Fibroblast of villous mesenchyme (primary cell): Measurements from ENCODE around the gene INTS2. TPM values are rescaled to one million over a fixed set of nuclear protein-coding genes. Genes with fewer than 3 reads are reported as not detected.
"Not testable (repeated sequence)": the region's sequence is repeated elsewhere in the genome, so short reads cannot be mapped to it uniquely, and the experiment has no call there.

Experiments
- DNase-seq: peaks from one replicate; pipeline ENCODE4 v3.0.0-alpha.2; 2010; ENCODE audit warnings: low read depth
- H3K4me3 ChIP-seq: 2 replicates; pipeline ENCODE4 v1.5.1; 2011; ENCODE audit warnings: low read depth, mild to moderate bottlenecking, low read length
- total RNA-seq: library from RNA; depleted of rRNA; stranded (reverse); fragments of >200 nt; gene quantifications from 2 replicates; pipeline ENCODE4 v1.2.3, GENCODE V29; 2012
- TF ChIP-seq, protein P1 (sequence below): IDR thresholded peaks from 2 replicates; pipeline ENCODE4 v1.5.1; 2012; ENCODE audit warnings: low read depth, mild to moderate bottlenecking, low read length; ENCODE audit not compliant: insufficient read depth

INTS2 gene
- total RNA-seq, 1 donor, result 17.7 TPM

DNA sequence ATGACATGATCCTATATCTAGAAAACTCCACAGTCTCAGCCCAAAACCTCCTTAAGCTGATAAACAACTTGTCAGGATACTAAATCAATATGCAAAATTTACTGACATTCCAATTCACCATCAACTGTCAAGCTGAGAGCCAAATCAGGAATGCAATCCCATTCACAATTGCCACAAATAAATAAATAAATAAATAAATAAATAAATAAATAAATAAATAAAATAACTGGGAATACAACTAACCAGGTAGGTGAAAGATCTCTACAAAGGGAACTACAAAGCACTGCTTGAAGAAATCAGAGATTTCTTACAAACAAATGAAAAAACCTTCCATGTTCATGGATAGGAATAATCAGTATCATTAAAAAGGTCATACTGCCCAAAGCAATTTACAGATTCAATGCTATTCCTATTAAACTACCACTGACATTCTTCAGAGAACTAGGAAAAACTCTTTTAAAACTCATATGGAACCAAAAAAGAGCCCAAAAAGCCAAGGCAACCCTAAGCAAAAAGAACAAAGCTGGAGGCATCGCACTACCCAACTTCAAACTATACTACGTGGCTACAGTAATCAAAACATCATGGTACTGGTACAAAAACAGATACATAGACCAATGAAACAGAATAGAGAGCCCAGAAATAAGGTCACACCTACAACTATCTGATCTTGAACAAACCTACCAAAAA is 102.2 kb downstream of the INTS2 start:
- no peak overlapping the region for H3K4me3 ChIP-seq
- TF ChIP-seq, protein P1, sequence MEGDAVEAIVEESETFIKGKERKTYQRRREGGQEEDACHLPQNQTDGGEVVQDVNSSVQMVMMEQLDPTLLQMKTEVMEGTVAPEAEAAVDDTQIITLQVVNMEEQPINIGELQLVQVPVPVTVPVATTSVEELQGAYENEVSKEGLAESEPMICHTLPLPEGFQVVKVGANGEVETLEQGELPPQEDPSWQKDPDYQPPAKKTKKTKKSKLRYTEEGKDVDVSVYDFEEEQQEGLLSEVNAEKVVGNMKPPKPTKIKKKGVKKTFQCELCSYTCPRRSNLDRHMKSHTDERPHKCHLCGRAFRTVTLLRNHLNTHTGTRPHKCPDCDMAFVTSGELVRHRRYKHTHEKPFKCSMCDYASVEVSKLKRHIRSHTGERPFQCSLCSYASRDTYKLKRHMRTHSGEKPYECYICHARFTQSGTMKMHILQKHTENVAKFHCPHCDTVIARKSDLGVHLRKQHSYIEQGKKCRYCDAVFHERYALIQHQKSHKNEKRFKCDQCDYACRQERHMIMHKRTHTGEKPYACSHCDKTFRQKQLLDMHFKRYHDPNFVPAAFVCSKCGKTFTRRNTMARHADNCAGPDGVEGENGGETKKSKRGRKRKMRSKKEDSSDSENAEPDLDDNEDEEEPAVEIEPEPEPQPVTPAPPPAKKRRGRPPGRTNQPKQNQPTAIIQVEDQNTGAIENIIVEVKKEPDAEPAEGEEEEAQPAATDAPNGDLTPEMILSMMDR, result no peak
- no peak for DNase-seq

DNA sequence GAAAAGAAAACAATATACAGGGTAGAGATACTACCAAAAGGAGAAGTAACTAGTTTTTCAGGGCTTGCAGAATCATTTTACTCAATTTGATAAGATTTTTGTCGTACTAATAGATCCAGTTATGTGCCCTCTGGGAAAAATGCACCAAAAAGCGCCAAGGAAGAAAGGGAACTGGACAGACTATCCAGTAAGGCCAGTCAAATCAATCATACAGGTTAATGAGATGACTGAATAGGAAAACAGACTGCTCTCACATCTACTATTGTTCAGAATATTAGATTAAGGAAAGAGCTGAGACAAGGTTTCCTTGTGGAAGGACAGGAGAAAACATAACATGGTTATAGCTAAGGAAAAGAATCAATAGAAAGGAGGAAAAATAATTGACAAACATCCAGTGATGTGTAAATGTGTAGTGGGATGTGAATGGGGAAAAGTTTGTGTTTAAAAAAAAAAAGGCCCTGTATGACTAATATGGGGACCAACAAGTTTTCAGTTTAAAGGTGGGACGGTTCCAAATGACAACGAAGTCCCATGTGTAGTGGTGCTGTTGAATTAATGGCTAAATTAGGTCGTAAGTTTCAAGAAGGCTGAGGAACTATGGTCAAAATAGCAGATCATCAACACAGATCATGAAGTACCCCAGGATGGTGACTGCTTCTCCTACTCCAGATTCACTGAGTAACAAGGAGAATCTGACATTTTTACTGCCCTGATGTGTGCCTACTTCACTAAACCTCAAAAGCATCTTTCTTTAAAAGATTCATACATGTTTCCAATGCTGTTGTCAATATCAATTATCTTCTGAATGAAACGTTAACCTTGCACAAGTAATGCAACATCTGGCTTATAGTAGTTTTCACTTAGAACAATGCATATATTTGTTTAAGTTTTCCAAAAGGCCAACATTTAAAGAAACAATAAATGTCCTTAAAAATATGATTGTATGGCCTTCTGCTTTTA is 105.2 kb downstream of the INTS2 start:
- DNase-seq, result no peak
- TF ChIP-seq, protein P1, result no peak
- H3K4me3 ChIP-seq, result no peak overlapping the region

DNA sequence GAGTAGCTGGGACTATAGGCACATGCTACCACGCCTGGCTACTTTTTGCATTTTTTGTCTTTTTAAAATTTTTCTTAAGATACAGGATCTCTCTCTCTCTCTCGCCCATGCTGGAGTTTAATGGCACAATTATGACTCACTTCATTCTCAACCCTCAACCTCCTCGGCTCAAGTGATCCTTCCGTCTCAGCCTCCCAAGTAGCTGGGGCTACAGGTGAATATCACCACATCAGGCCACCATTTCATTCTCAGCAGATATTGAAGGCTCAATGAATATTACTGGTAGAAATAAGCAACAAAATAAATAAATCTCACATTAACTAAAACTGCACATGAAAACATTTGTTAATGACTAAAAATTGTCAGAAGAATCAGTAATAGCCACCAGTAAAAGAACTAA is 106.1 kb downstream of the INTS2 start:
- H3K4me3 ChIP-seq, result no peak overlapping the region
- DNase-seq, result no peak
- TF ChIP-seq, protein P1, result no peak

DNA sequence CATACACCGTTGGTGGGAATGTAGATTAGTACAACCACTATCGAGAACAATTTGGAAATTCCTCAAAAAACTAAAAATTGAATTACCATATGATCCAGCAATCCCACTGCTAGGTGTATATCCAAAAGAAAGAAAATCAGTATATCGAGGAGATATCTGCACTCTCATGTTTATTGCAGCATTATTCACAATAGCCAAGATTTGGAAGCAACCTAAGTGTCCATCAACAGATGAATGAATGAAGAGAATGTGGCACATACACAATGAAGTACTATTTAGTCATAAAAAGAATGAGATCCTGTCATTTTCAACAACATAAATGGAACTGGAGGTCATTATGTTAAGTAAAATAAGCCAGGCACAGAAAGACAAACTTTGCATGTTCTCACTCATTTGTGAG is 108.5 kb downstream of the INTS2 start:
- DNase-seq, H3K4me3 ChIP-seq: not testable (repeated sequence)

DNA sequence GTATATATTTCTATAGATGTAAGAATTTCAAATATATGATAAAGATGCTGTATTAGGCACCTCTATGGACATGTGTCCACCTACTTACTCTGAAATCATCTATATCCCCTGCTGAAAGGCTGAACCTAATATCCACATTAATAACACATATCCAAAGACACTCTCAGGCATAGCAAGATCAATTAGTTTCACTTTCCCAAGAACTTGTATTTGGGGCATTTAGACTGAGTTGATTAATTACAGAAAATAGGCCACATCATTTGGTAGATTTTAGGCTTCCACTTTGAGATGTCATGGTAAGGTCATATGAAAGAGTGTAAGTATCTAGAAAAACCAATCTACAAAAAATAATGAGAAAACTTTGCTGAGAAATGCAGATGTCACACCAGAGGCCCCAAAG is 109.6 kb downstream of the INTS2 start:
- no peak overlapping the region for H3K4me3 ChIP-seq
- TF ChIP-seq, protein P1, result no peak
- DNase-seq, result no peak

DNA sequence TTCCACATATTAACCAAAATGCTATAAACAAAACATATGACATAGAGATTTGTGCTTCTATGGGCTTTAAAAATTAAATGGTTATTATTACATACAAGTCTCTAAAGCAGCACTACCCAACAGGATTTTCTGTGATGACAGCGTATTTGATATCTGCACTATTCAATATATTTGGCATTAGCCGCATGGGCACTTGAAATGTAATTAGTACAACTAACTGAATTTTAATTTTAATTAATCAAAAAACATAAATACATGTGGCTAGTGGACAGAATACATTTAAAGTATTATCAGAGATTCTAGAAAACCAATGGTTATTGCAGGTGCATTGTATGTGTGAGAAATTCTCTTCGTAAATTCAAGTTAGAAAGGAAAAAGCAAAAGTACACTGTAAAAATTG is 110.3 kb downstream of the INTS2 start:
- H3K4me3 ChIP-seq, result no peak overlapping the region
- TF ChIP-seq, protein P1, result no peak
- no peak for DNase-seq

DNA sequence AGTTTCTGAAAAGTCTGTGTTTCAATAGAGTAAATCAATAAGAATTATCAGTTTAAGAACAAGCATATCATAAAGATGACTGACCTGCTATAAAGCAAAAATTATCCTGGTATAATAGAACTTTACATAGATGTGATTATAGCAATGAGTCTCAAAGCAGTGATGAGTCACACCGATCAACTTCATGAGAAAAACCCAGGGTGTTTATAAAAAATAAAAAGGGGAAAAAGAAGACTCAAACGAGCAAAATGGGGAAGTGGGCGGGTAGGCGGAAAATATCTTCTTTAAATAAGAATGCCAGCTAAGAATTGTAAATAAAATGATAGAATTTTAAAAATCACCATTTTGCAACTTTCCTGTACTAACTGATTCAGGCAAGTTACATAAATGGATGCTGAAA is 111.2 kb downstream of the INTS2 start:
- no peak for DNase-seq
- H3K4me3 ChIP-seq, result no peak overlapping the region
- TF ChIP-seq, protein P1, result no peak
